ENCODE measurements around the gene PRAC2.

DNA sequence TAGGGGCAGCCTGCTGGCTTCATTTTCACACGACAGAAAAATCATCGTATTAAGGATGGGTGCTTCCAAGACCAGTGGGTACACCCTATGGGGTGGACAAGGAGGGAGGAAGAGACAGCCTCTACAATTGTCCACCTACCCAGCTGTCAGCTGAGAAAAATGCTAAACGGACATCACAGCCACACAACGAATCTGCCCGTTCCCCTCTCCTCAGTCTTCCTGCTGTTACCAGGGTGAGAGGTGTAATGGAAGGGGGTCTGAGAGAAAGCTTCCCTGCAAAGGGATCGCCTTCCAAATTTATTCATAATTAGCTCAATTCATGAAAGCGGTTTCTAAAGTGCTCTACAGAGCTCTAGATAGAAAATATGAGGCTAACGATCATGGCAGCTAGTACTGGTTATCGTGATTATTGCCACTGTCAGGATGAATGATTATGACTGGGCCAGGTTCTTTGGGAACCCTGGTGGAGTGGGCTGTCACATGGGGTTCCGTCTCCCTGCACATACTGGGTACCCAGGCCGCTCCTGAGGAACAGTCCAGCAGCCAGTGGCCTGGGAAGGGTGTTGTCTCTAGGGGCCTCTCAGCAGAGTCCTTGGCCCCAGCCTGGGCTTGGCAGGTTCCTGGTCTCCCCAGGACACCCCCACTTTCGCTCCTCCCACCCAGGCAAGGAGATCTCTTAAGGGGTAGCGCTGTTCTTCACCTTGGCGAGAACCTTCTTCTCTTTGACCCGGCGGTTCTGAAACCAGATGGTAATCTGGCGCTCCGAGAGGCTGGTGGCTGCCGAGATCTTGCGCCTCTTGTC is 3.3 kb downstream of the PRAC2 start:
- TF ChIP-seq EZH2 (IDR thresholded peaks at IDR 0.05; ENCODE audit: borderline replicate concordance, low read length), result no peak
- TF ChIP-seq, protein P1, sequence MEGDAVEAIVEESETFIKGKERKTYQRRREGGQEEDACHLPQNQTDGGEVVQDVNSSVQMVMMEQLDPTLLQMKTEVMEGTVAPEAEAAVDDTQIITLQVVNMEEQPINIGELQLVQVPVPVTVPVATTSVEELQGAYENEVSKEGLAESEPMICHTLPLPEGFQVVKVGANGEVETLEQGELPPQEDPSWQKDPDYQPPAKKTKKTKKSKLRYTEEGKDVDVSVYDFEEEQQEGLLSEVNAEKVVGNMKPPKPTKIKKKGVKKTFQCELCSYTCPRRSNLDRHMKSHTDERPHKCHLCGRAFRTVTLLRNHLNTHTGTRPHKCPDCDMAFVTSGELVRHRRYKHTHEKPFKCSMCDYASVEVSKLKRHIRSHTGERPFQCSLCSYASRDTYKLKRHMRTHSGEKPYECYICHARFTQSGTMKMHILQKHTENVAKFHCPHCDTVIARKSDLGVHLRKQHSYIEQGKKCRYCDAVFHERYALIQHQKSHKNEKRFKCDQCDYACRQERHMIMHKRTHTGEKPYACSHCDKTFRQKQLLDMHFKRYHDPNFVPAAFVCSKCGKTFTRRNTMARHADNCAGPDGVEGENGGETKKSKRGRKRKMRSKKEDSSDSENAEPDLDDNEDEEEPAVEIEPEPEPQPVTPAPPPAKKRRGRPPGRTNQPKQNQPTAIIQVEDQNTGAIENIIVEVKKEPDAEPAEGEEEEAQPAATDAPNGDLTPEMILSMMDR (conservative IDR thresholded peaks at IDR 0.05 in 1 of 2, IDR thresholded peaks at IDR 0.05 in 1 of 2; ENCODE audit: extremely low read depth in 1 of 2, insufficient read depth in 1 of 2, low read depth in 1 of 2, low read length in 2 of 2), result no peak
